HG03520 (cell line): Measurements from ENCODE around the gene ADAMTS17.

ENCODE experiments used
- ATAC-seq: cut with Tn5 transposase; IDR thresholded peaks from one replicate; pipeline ENCODE4 v1.9.1; 2021; ENCODE audit warnings: mild to moderate bottlenecking, moderate library complexity; ENCODE audit not compliant: unreplicated experiment

Gene ADAMTS17

DNA sequence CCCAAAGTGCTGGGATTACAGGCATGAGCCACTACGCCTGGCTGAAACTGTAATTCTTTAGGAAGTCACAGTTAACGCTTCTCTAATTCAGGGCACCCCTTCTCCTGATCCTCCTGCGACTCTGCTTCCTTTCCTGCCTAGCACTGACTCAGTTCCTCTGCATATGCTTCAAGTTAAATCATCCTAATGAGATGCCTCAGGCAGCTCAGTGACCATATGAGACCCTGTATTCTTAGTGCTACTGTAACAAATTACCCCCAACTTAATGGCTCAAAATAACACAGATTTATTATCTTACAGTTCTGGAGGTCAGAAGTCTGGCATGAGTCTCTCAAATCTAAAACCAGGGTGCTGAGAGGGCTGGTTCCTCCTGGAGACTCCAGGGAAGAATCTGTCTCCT is 336.8 kb downstream of the ADAMTS17 start:
- no peak for ATAC-seq

DNA sequence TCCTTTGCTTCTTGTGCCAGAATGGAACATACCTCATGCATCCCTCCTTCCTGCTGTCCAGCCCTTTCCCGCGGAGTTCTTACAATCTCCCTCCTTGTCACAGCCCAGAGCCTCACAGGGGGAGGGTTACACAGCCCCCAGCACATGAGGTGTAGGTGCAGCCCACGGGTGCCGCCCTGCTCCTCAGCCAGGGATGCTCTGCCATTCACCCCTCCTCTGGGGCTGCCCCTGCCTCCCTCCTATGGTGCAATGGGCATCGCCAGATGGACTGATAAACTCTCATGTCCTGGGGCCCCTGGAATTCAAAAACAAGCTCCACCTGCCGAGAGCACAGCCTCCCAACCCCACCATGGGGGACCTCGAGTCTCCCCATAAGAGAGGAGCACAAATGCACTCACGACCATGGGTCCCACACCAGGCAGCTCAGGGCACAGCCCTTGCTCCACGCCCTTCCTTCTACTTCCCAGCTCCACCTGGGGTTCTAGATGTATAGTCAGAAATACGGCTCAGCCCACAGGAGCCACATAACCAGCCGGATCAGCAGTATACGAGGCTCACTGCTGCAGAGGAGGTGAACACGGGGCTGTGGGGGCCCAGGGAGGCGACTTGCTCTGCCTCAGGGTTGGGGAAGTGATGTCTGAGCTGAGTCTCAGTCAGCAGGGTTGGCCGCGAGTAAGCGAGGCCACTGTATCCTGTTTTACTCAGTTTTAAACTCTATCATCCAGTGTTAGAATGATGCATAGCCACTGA is 338.8 kb downstream of the ADAMTS17 start:
- ATAC-seq = no peak

DNA sequence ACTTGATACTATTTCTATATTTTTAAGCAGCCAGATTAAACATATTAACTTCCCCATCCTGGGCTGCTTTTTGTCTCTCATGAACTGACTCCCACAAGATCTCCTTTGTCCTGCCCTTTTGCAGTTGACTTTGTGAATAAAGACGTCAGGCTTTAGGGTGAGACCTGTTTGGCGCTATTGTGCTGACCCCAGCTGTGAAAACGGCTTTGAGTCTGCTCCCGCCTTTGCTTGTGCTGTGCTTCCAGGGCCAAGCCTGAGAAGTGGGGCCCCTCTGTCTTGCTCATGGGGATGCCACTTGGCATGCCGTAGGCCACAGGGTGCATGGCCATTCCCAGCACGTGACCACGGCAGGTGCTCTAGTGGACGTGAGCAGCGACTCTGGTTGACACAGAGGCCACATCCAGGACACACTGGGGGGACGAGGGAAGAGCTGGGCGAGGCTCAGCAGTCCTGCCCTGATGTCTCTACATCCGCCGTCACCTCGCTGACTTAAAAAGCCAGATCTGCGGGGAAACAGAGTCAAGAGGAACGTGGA is 339.6 kb downstream of the ADAMTS17 start:
- no peak for ATAC-seq

DNA sequence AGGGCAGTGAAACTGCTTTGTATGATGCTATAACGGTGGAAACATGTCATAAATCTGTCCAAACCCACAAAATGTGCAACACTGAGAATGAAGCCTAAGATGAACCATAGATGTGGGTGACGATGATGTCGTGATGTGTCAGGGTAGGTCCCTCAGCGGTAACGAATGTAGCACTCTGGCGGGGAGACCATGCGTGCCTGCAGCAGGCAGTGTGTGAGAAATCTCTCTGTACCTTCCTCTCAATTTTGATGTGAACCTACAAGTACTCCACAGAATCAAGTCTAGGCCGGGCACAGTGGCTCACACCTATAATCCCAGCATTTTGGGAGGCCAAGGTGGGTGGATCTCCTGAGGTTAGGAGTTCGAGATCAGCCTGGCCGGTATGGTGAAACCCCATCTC is 340.4 kb downstream of the ADAMTS17 start:
- no peak for ATAC-seq

DNA sequence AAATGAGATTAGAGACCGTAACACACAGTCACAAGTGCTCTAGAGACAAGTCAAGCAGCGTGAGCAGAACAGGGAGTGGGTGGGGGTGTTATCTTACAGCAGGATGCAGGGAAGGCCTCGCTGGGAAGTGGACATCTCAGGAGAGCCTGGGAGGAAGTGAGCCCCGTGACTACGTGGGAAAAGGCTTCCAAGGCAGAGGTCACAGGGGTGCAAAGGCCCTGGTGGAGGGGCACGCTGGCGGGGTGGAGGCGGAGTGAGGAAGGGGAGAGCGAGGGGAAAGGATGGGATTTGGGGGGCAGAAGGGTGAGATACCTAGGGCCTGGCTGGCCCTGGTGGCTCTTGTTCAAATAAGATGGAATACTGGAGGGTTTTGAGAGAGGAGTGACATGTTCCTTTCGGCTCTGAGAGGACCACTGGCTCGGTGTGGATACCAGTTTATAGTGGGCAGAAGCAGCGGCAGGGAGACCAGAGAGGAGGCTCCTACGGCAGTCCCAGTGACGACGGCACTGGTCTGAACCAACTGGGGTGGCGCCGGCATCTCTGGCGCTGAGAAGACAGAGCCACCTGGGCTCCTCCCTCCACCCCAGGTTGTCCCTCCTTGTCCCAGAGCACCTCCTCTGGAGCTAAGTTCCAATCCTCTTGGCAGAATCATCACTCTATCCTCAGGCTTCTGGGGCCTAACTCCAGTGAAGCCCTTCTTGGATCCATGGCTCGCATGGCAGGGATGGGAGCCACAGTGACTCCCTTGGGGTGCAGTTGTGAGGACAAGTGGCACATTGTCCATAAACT is 342.3 kb downstream of the ADAMTS17 start:
- ATAC-seq = no peak

DNA sequence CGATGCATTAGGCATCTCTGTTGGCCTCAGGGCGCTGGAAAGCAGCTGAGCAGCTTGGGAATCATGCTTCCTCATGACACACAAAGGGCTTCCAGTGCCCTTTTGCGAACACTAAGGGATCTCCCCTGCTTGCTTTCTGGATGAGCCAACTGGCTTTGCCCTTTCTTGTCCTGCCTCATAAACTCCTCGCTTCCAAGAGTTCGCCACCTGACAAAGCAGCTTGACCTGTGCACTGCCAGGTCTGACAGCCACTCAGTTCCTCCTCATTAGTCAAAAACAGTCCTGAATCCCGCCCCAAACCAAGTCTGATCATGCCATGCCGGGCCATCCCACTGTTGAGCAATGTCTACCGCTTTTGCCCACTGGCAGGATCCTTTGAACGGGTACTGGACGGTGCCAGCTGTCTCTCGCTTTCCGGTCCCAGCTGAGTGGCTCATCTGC is 343.1 kb downstream of the ADAMTS17 start:
- ATAC-seq = no peak

DNA sequence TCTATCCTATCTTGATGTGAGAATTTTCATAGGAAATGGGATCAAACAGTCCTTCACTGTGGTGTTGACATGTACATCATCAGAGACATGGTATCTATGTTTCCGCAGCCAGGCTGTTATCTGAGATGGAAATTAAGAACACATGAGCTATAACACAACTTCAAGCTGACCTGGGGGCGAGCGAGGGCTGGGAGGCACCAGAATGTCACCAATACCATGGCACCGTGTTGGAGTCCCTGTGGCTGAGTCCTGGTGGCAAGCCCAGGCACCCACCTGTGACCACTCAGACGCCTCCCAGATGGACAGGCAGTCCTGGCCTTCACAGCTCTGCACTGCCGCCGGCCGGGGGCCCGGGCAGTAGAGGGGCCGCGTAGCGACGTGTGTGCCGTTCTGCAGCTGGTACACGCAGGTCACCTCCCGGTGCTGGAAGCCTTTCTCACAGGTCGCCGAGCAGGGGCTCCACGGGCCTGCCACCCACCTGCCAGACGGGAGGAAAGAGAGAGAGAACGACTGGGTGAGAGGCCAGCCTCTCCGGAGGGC is 344.6 kb downstream of the ADAMTS17 start:
- ATAC-seq = no peak

DNA sequence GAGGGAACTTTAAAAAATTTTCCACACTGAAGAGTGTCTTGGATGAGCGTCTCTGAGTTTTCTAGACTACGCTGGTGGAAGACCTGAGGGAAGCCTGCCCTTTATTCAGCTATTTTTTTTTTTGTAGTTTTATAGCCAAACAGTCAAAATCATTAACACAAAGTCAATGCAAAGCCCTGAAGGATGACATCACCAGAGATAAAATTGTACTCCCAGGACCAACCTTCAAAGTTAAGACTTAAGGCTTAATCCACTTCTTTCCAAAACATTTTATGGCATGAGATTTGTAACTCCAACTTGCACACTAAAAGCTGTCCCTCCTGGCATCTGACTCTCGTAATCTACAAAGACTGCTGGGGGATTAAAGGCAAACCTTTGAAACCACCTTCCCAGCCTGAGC is 345.1 kb downstream of the ADAMTS17 start:
- ATAC-seq = no peak

DNA sequence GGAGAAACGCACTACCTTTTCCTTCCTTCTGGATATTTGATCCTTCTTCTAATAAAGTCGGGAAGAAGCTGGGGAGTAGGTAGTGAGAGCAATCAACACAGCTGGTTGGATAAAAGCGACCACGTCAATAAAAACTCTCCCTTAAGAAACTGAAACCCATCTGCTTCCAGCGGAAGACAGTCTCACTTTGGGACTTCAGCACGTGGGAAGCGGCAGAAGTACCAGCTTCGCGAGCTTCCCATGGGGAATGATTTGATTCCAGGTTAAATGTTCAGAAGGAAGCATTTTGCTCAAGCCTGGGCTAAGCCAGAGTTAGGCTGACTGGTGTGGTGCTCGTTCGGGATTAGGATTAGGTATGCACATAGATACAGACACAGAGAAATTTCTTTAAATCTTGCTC is 346.2 kb downstream of the ADAMTS17 start:
- ATAC-seq = no peak

DNA sequence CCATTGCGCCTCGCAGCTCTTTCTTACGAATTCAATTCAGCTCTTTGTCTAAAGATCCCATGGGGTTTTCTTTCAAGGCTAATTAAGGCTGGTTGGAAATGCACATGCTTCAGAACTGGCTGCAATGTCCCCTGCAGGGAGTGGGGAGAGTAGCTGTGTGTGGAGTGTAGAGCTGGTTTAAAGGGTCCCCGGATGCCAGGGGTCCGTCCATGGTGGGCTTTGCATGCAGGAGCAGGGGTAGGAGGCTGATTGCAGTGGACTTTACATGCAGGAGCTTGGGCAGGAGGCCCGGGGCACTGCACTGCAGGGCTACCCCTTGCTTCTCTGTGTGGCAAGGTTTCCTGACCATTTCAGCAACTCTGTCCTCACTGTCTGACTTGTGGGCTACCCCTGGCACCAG is 346.9 kb downstream of the ADAMTS17 start:
- ATAC-seq = no peak

DNA sequence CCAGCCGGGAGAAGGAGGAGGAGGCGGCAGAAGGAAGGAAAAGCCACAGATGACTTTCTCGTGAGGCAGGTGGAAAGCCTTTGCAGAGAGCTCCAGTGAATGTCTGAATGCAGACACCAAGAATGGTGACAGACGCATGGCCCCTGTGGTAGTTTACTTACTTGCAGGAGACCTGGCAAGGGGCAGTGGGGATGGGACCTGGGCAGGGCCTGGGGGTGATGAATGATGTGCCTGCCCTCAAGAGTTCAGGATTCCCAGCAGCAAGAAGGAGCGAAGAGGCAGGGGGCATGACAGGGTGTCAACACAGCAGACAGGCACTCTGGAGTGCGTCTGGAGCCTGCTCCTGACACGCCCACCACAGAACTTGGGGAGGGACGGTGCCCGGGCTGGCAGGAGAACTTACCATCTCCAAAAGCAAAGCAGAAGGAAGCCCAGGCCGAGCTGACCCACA is 348.1 kb downstream of the ADAMTS17 start:
- no peak for ATAC-seq

DNA sequence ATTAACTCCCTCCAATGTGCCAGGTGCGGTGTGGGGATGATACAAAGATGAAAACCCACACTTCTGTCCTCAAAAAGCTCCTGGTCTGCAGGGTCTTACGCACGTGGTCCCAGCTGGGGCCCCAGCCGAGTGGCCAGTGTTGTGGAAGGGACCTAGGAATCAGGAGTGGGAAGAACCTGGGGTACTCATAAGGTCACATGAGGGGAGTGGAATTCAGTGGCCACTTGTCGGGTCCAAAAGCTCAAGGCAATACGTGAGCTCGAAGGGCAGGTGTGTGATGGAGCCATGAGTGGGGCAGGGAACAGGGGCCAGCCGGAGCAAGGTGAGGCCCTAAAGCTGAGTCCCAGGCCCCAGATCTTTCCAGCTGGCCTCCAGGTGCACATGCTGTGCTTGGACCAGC is 348.5 kb downstream of the ADAMTS17 start:
- no peak for ATAC-seq

DNA sequence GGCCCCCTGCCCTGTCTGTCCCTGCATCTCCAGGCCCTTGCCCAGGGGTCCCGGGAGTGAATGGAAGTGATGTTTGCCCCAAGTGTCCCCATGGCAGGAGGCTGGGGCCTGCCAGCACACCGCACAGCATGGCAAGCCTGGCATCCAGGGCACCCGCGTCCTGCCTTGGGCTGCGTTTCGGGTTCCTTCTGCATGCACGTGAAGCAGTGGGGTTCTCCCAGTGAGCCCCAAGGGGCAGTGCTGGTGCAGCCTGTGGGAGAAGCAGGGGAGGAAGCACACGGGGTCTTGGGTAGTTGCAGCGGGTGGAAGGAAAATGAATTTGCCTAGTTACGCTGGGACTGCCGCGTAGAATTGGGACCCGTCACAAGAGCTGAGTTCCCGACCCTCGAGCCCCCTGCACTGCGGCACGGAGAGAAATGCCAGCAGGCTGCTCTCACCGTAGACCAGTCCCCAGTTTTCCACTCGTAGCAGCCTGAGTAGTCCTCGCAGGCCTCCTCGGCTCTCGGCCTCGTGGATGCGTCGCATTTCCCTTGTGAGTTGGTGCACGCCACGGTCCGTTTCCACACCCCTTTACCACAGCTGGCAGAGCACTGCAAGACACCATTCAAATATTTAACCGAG is 349.1 kb downstream of the ADAMTS17 start:
- ATAC-seq = no peak

DNA sequence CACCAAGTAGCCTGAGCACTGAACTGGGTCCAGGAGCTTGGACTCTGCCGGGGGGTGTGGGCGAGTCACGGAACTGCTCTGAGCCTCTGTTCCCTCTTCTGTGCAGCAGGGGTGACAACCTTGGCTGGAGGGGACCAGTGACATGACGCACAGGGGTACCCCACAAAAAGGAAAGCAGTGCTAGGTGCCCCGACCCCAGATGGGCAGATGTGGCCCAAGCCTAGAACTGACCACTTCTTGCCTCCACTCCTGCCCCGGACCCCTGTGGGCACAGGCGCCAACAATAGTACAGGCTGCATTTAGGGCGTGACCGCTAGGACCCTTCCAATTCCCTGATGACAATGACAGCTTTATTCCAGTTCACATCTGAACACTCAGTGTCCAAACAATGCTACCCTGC is 352.7 kb downstream of the ADAMTS17 start:
- no peak for ATAC-seq

DNA sequence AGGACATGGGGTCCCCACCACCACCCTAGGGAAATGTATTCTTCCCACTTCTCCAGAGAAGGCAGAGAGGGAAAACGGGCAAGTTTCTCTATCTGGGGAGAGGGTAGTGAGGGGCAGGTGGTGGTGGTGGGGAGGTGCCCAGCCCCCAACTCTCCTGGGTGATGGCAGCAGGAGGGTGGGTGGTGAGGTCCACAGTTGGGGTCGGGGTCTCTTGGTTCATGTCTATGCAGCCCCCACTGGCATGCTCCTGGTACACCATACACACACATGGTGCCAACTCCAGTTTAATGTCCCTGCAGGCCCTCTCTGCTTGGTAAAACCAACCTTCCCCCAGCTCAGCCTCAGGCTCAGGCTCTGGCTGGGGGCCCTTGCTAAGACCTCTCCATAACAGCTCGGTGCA is 354.1 kb downstream of the ADAMTS17 start:
- no peak for ATAC-seq

DNA sequence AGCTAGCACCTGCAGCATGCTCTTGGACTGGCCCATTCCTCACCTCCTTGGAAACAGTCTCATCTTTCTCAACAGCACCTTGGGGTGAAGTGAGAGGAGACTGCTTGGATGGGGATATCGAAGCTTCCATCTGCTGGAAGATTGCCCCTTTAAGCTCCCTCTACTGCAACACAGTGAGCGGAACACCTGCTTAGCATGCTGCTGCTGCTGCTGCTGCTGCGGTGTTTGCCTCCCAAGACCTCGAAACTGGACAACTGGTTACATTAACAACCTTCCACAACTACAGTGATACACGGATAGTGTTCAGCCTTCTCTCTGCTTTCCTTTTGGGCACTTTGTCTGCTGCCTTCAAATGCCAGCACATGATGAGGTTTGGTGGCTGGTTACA is 354.7 kb downstream of the ADAMTS17 start:
- ATAC-seq = no peak

DNA sequence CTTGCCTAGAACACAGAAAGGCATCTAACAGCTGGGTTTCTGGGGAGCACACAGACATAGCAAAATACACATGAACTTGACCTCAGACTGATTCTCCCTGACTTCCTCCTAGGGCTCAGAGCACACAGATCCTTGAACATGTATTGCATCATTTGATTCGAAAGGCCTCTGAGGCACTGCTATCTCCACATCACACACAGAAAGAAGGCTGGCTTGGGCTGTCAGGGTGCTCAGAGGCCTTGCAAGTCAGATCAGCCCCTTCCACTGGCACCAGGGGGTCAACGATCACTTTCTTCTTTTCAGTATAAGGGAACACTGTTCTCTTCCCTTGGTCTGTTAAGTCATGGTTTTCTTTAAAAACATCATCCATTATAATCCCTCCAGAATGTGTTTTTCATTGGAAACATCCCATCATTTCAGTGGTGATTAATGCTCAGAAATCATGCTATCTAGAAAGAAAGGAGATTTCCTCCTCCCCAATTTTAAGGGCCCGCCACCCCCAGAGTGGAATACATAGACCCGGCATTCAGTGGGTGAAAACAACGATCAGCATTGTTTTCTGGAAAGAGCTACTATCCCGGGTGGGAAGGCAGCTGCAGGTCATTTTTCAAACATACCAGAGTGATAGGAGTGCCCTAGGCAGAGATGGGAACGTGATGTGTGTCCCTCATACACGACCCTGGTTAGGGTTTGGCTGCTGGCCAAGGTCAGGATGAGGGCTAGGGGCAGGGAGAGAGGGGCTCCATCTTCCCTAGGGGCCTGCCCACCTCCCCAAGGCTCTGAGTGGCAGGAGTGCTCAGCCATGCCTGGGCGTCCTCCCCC is 355.3 kb downstream of the ADAMTS17 start:
- no peak for ATAC-seq

DNA sequence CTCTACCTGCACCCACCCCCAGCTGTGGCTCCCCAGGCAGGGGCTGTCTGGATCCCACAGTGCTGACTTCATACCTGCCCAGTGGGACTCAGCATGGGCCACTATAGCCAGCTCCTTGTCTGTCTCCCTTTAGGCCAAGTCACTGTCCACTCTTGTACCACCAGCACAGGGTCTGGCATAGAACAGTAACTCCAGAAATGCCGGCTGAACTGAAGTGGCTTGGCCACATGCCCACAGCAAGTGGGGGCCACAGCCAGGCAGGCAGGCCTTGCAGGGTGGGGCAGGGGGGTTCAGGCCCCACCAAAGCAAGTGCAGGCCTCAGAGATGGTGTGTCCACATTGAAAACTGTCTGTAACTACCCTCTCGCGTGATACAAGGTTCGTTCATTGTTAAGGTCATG is 355.9 kb downstream of the ADAMTS17 start:
- ATAC-seq = no peak

DNA sequence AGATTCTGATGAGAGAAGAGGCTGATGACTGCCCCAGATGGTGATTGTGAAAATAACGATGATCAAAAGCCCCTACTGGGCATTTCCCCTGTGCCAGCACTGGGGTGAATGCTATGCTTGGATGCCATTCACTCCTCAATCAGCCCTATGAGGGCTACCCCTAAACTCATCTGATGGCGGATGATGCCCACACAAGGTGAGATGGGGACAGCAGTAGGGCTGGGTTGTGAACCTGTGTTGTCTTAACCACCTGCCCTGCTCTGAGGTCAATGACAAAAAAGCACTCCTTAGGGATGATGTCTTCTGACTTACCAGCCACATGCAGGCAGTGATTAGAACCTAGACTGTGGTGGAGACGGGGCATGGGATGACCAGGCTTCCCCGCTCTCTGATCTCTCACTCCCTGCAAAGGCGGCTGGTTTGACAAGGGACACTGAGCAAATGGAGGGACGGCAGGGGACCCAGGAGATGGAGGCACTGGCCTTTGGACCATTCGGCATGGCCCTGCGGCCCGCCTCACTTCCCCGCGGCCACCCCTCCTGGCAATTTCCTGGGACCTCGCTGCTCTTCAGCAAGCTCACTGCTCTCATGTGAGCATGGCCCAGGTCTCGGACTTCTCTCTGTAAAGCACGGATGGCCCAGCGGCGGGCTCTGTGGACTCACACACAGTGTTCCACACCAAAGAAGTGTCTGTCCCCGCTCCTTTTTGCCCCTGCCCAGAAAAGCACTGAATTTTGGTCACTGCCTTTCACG is 357.1 kb downstream of the ADAMTS17 start:
- no peak for ATAC-seq

DNA sequence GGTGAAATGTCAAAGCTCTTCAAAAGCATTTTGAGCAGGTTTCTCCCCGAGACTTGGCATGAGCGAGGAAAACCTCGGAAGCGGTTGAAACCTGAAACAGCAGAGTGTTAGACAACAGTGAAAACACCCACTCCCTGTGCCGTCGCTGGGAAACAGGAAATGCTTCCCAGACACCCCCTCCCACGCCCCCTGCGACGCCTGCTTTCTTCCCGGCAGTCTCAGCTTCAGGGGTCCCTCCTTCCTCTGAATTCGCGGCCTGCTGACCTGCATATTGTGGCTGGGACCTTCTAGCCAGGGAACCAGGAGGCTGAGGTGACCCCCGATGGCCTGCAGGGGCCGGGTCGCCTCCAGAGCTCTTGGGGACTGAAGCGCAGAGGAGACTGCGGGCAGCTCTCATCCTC is 357.9 kb downstream of the ADAMTS17 start:
- no peak for ATAC-seq
